Measurements from ENCODE around the gene AKR7A2.

Gene AKR7A2

DNA sequence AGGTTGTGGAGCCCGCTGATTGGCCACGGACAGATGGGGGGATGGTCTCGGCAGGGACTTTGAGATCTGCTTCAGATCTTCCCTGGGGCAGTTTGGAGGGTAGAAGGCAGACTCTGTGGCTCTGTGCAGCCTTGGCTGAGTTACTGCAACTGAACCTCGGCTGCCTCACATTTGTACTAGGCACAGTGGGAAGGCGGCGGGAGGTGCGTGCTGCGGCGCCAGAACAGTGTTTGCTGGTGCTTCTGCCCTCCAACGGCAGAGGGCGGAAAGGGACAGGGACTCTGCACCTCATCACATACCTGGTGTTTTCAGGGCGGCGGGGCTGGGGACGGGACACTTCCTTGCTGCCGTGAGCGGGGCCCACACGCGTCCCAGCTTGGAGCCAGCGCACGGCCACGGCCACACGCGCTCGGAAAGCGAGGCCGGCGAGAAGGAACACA is 26.4 kb upstream of the AKR7A2 start:
- TF ChIP-seq GABPA (IDR thresholded peaks at IDR 0.05; ENCODE audit: low read depth) (no peak), REST (IDR thresholded peaks at IDR 0.05; ENCODE audit: insufficient replicate concordance, low read depth) (no peak), CTCF (IDR thresholded peaks at IDR 0.05; ENCODE audit: insufficient read depth, low read length) (no peak), SPI1 (IDR thresholded peaks at IDR 0.05; ENCODE audit: borderline replicate concordance, low read depth) (no peak), POLR2AphosphoS5 (IDR thresholded peaks at IDR 0.05; ENCODE audit: low read depth) (no peak)
- no peak overlapping the region for H3K27ac ChIP-seq (replicated peaks)
- no peaks in the 10 kb centered on the region for H3K27me3 ChIP-seq (ENCODE audit: insufficient read depth, poor library complexity, severe bottlenecking)
- no peak for DNase-seq (ENCODE audit: low read depth in 1 of 2, low spot score in 1 of 2)
- H3K4me3 ChIP-seq (replicated peaks; ENCODE audit: insufficient read depth, low read length) = no peak overlapping the region

DNA sequence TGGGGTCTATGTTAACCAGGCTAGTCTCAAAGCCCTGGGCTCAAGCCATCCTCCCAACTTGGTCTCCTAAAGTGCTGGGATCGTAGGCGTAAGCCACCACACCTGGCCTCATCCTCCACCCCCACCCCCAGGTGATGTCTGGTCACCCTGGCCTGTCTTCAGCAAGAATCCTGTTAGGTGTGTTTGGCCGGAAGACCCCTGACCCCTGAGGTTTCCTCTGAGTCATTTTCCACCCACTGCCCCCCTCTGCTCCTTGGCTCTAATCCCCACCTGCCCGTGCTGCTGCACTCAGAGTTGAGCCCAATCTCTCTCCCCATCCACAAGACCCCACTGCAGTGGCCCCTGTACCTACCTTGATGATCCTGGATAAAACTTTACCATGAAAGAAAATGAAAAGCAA is 25.3 kb upstream of the AKR7A2 start:
- DNase-seq (ENCODE audit: low read depth in 1 of 2, low spot score in 1 of 2) = no peak
- Histone ChIP-seq H3K27me3 (ENCODE audit: insufficient read depth, poor library complexity, severe bottlenecking) (no peaks in the 10 kb centered on the region), H3K4me3 (replicated peaks; ENCODE audit: insufficient read depth, low read length) (no peak overlapping the region), H3K27ac (replicated peaks) (no peak overlapping the region)
- TF ChIP-seq CTCF (IDR thresholded peaks at IDR 0.05; ENCODE audit: insufficient read depth, low read length) = no peak
- no peak for TF ChIP-seq GABPA (IDR thresholded peaks at IDR 0.05; ENCODE audit: low read depth)
- no peak for TF ChIP-seq SPI1 (IDR thresholded peaks at IDR 0.05; ENCODE audit: borderline replicate concordance, low read depth)
- no peak for TF ChIP-seq REST (IDR thresholded peaks at IDR 0.05; ENCODE audit: insufficient replicate concordance, low read depth)
- no peak for TF ChIP-seq POLR2AphosphoS5 (IDR thresholded peaks at IDR 0.05; ENCODE audit: low read depth)

DNA sequence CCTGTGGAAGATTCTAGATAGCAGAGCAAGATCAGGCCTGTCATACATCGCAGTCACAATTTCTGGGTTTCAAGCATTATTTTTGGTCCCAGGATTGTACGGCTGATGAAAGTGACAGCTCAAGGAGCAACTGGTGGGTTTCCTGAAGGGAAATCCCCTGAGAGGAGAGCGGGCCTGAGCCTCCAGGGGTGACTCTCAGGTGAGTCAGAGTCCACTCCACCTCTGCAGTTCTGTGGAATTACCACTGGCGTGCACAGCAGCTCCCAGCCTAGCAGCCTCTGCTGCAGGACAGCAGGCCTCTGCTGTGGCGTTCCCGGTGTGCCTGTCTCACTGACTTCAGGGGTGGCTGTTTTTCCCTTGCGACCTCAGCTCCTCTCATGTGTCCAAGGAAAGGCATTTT is 24.6 kb upstream of the AKR7A2 start:
- H3K4me3 ChIP-seq (replicated peaks; ENCODE audit: insufficient read depth, low read length) = no peak overlapping the region
- DNase-seq (ENCODE audit: low read depth in 1 of 2, low spot score in 1 of 2) = no peak
- no peaks in the 10 kb centered on the region for H3K27me3 ChIP-seq (ENCODE audit: insufficient read depth, poor library complexity, severe bottlenecking)
- TF ChIP-seq SPI1 (IDR thresholded peaks at IDR 0.05; ENCODE audit: borderline replicate concordance, low read depth) (no peak), GABPA (IDR thresholded peaks at IDR 0.05; ENCODE audit: low read depth) (no peak), POLR2AphosphoS5 (IDR thresholded peaks at IDR 0.05; ENCODE audit: low read depth) (no peak), CTCF (IDR thresholded peaks at IDR 0.05; ENCODE audit: insufficient read depth, low read length) (no peak), REST (IDR thresholded peaks at IDR 0.05; ENCODE audit: insufficient replicate concordance, low read depth) (no peak)
- no peak overlapping the region for H3K27ac ChIP-seq (replicated peaks)

Data from HL-60 (cell line).